ENCODE results near the gene STEAP3. TPM values are rescaled to one million over a fixed set of nuclear protein-coding genes. Genes with fewer than 3 reads are reported as not detected.

STEAP3 gene
- polyA plus RNA-seq, 5 donors: 1.8 to 4.4 (median 2.8) TPM

- DNase-seq: no peak
Observed at GRCh38 chr2:119246884-119247843, 23.5 kb downstream of the STEAP3 start.

- DNase-seq: no peak
Observed at GRCh38 chr2:119247844-119248271, 24.2 kb downstream of the STEAP3 start.

GRCh38 chr2:119248311-119248710, 24.7 kb downstream of the STEAP3 start:
- no peak for DNase-seq

GRCh38 chr2:119248751-119249150, 25.1 kb downstream of the STEAP3 start:
- no peak for DNase-seq

GRCh38 chr2:119249311-119249710, 25.7 kb downstream of the STEAP3 start:
- no peak for DNase-seq

GRCh38 chr2:119249855-119250717, 26.5 kb downstream of the STEAP3 start:
- no peak for DNase-seq

GRCh38 chr2:119250718-119251290, 27.2 kb downstream of the STEAP3 start:
- DNase-seq: no peak

GRCh38 chr2:119251652-119252051, 28.0 kb downstream of the STEAP3 start:
- no peak for DNase-seq

GRCh38 chr2:119252186-119253113, 28.8 kb downstream of the STEAP3 start:
- no peak for DNase-seq

- no peak for DNase-seq
Observed at GRCh38 chr2:119253114-119253702, 29.6 kb downstream of the STEAP3 start.

GRCh38 chr2:119253760-119254600, 30.3 kb downstream of the STEAP3 start:
- no peak for DNase-seq

GRCh38 chr2:119254601-119255080, 31.0 kb downstream of the STEAP3 start:
- DNase-seq: no peak

- no peak for DNase-seq
Observed at GRCh38 chr2:119255760-119256581, 32.3 kb downstream of the STEAP3 start.

- no peak for DNase-seq
Observed at GRCh38 chr2:119256582-119256921, 32.9 kb downstream of the STEAP3 start.

GRCh38 chr2:119257198-119257597, 33.6 kb downstream of the STEAP3 start:
- no peak for DNase-seq

- DNase-seq: no peak
Observed at GRCh38 chr2:119259296-119259860, 35.7 kb downstream of the STEAP3 start.

GRCh38 chr2:119260646-119261492, 37.2 kb downstream of the STEAP3 start:
- DNase-seq: no peak

Measured in right lung (tissue), 5 donors.